CD4-positive, alpha-beta T cell (primary cell): Measurements from ENCODE around the gene SPRY4. TPM values are rescaled to one million over a fixed set of nuclear protein-coding genes. Genes with fewer than 3 reads are reported as not detected.

Experiments used
- ATAC-seq: fragments of 200-7000 bp; cut with Tn5 transposase; one replicate; pipeline ENCODE4 v1.10.0; 2022; ENCODE audit warnings: mild to moderate bottlenecking; ENCODE audit not compliant: poor library complexity
- CTCF ChIA-PET: fragments of 350-600 bp; sonication (Branson Sonifier 250); formaldehyde crosslinking; loops from one replicate; lab custom pipeline; 2021; ENCODE audit warnings: antibody characterized with exemption, inconsistent platforms; lab: Charles Lee
- POLR2A ChIA-PET: fragments of 350-600 bp; sonication (Branson Sonifier 250); formaldehyde crosslinking; loops from one replicate; lab custom pipeline; 2021; ENCODE audit warnings: antibody characterized with exemption, inconsistent platforms; lab: Charles Lee
- DNase-seq, 14 experiments: peaks; one replicate each; pipeline ENCODE4 v3.0.0-alpha.2; 2013 to 2020; ENCODE audit warnings: mixed read lengths in 2 of 14
- H3K27ac ChIP-seq, 2 donors: one replicate each; pipeline versions ENCODE4 v1.5.1 to v1.7.0; 2013; ENCODE audit warnings: low read length in 2 of 2, low read depth in 1 of 2, mild to moderate bottlenecking in 1 of 2
- H3K27me3 ChIP-seq, 2 experiments: 1 replicate in 1 of 2; 2 replicates in 1 of 2; pipeline versions ENCODE4 v1.6.1 to v1.7.0; 2013; ENCODE audit warnings: low read length in 2 of 2, control low read depth in 1 of 2, mild to moderate bottlenecking in 1 of 2, moderate library complexity in 1 of 2; ENCODE audit not compliant: insufficient read depth in 2 of 2, control insufficient read depth in 1 of 2
- H3K36me3 ChIP-seq: one replicate; pipeline ENCODE4 v1.6.1; 2013; ENCODE audit warnings: low read length, control low read depth; ENCODE audit not compliant: insufficient read depth
- H3K4me1 ChIP-seq: one replicate; pipeline ENCODE4 v1.6.1; 2013; ENCODE audit warnings: low read length, control low read depth; ENCODE audit not compliant: insufficient read depth
- H3K4me3 ChIP-seq: one replicate; pipeline ENCODE4 v1.5.1; 2013; ENCODE audit warnings: mild to moderate bottlenecking, low read length, moderate library complexity
- H3K9me3 ChIP-seq, 2 experiments: 1 replicate in 1 of 2; 2 replicates in 1 of 2; pipeline versions ENCODE4 v1.6.1 to v1.7.0; 2013; ENCODE audit warnings: low read length in 2 of 2, mild to moderate bottlenecking in 2 of 2, control low read depth in 1 of 2, moderate library complexity in 1 of 2; ENCODE audit not compliant: control insufficient read depth in 1 of 2, insufficient read depth in 1 of 2
- H3K27ac Mint-ChIP-seq: one replicate; pipeline ENCODE4 v1.8.0; 2020; ENCODE audit warnings: mixed read lengths
- H3K27me3 Mint-ChIP-seq: one replicate; pipeline ENCODE4 v1.8.0; 2021; ENCODE audit warnings: mixed read lengths
- H3K36me3 Mint-ChIP-seq: one replicate; pipeline ENCODE4 v1.8.0; 2021; ENCODE audit warnings: low read depth, mixed read lengths
- H3K4me1 Mint-ChIP-seq: one replicate; pipeline ENCODE4 v1.8.0; 2021; ENCODE audit warnings: low read depth, mixed read lengths
- H3K4me3 Mint-ChIP-seq: one replicate; pipeline ENCODE4 v1.8.0; 2020; ENCODE audit warnings: mild to moderate bottlenecking, mixed read lengths
- H3K9me3 Mint-ChIP-seq: one replicate; pipeline ENCODE4 v1.8.0; 2020; ENCODE audit warnings: mixed read lengths
- intact Hi-C, 2 experiments: fragments of 100-400 bp; cut with DNase I in 1 of 2; cut with micrococcal nuclease in 1 of 2; formaldehyde crosslinking; loops; one replicate each; pipeline versions ENCODE4 v1.15.1 to v1.9.0; 2023 to 2025; cut with DNase I, micrococcal nuclease
- total RNA-seq, 174 experiments: library from RNA in 2 of 174; stranded (reverse) in 2 of 174; gene quantifications; one replicate each; pipeline ENCODE4 v1.2.3 and lab custom pipeline; 2021 to 2026
- TF ChIP-seq, protein P1 (sequence below): fragments of 200-600 bp; IDR thresholded peaks from one replicate; pipeline ENCODE4 v1.8.0; 2022; ENCODE audit warnings: antibody characterized with exemption, mild to moderate bottlenecking

SPRY4 gene
- total RNA-seq, 2 experiments from 2014 or later = 0.16 to 0.34 TPM

DNA sequence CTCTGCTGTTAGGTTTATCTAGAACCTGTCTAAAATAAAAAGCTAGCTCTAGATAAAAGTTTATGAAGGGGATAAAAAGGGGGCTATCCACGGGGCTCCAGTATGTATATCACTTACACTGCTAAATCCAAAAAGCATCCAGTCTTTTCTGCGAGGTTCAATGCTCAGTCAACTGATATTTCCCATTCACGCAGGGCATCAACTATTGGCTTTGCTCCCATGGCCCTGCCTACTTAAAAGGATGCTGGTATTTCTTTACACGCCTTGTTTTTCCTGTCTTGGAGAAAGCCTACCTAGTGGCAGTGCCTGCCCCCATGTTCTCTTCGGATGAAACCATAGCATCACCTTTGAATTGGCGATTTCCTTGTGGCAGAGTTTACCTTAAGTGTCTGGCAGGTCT lies 8.1 kb downstream of the SPRY4 start:
- Histone ChIP-seq H3K4me3 (no peak overlapping the region), H3K4me1 (peaks cover 14% of the 10 kb centered on the region), H3K9me3 (peaks cover 0 to 8% of the 10 kb centered on the region in 2 experiments), H3K27ac (no peak overlapping the region), H3K36me3 (no peaks in the 10 kb centered on the region), H3K27me3 (peaks cover 8 to 16% of the 10 kb centered on the region in 2 experiments)
- H3K27me3 Mint-ChIP-seq = peaks cover 24% of the 10 kb centered on the region
- intact Hi-C loops = no loop called here
- POLR2A ChIA-PET = interaction anchor here (1.2 kb wide), 1 partner anchor 8 kb away, joined by 7 read pairs; the partner anchor contains the start of gene SPRY4
- ATAC-seq = no peak
- no peaks in the 10 kb centered on the region for H3K9me3 Mint-ChIP-seq
- H3K4me1 Mint-ChIP-seq = peaks cover 34% of the 10 kb centered on the region
- TF ChIP-seq, protein P1, sequence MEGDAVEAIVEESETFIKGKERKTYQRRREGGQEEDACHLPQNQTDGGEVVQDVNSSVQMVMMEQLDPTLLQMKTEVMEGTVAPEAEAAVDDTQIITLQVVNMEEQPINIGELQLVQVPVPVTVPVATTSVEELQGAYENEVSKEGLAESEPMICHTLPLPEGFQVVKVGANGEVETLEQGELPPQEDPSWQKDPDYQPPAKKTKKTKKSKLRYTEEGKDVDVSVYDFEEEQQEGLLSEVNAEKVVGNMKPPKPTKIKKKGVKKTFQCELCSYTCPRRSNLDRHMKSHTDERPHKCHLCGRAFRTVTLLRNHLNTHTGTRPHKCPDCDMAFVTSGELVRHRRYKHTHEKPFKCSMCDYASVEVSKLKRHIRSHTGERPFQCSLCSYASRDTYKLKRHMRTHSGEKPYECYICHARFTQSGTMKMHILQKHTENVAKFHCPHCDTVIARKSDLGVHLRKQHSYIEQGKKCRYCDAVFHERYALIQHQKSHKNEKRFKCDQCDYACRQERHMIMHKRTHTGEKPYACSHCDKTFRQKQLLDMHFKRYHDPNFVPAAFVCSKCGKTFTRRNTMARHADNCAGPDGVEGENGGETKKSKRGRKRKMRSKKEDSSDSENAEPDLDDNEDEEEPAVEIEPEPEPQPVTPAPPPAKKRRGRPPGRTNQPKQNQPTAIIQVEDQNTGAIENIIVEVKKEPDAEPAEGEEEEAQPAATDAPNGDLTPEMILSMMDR = no peak
- no peak for DNase-seq
- no peaks in the 10 kb centered on the region for H3K36me3 Mint-ChIP-seq
- CTCF ChIA-PET = no interaction called here
- H3K4me3 Mint-ChIP-seq = no peak overlapping the region
- no peak overlapping the region for H3K27ac Mint-ChIP-seq

GRCh38 chr5:142316051-142316450 lies 8.8 kb downstream of the SPRY4 start:
- no peak overlapping the region for H3K27ac ChIP-seq

DNA sequence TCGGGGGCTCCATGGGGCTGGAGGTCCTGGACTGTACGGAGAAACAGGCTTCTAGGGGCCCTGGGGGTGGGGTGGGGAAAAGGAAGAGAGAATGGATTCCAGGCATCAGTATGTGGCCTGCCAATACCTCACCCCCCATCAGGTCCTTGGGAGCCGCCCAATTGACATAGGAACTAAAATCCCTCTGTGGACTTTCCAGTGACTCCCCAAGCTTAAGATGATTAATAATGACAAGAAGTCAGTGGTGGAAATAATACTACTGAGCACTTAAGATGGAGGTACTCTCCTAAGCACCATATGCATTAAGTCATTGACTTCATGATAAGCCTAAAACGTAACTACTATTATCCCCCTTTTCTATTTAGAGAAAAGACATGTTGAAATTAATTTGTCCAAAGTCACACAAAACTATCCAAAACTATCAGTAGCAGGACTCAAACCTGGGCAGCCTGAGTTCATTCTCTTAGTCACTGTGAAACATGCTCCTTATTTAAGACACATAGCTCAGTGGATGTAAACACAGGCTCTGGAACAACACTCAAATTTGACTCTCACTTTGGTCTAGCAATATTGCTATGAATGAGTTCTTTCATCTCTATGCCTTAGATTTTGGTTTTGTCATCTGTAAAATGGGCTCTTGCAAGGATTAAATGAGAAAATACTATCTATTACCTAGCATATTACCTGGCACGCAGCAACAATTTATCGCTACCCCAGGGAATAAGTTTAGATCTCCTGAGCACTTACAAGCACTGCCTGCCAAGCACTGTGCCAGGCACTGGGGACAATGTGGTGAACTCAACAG lies 9.5 kb downstream of the SPRY4 start:
- intact Hi-C loops = no loop called here
- TF ChIP-seq, protein P1 = no peak
- peaks cover 22% of the 10 kb centered on the region for H3K4me1 Mint-ChIP-seq
- peaks cover 10% of the 10 kb centered on the region for H3K27me3 Mint-ChIP-seq
- Histone ChIP-seq H3K27me3 (peaks cover 0 to 7% of the 10 kb centered on the region in 2 experiments), H3K4me3 (no peak overlapping the region), H3K36me3 (no peaks in the 10 kb centered on the region), H3K27ac (no peak overlapping the region), H3K4me1 (peaks cover 14% of the 10 kb centered on the region), H3K9me3 (peaks cover 0 to 8% of the 10 kb centered on the region in 2 experiments)
- ATAC-seq (no peak), DNase-seq (no peak)
- H3K9me3 Mint-ChIP-seq = no peaks in the 10 kb centered on the region
- H3K27ac Mint-ChIP-seq = no peak overlapping the region
- ChIA-PET CTCF (no interaction called here), POLR2A (interaction anchor here (0.5 kb wide), 1 partner anchor 18 kb away, joined by 4 read pairs; no protein-coding TSS in a partner anchor)
- H3K4me3 Mint-ChIP-seq = no peak overlapping the region
- no peaks in the 10 kb centered on the region for H3K36me3 Mint-ChIP-seq

More at GRCh38 chr5:142316051-142316450, 8.8 kb downstream of the SPRY4 start:
- CTCF ChIA-PET = no interaction called here
- no peaks in the 10 kb centered on the region for H3K9me3 Mint-ChIP-seq
- H3K27me3 Mint-ChIP-seq = peaks cover 17% of the 10 kb centered on the region
- no peak overlapping the region for H3K4me3 ChIP-seq
- H3K36me3 Mint-ChIP-seq = no peaks in the 10 kb centered on the region
- peaks cover 2 to 12% of the 10 kb centered on the region in 2 experiments for H3K27me3 ChIP-seq
- H3K36me3 ChIP-seq = no peaks in the 10 kb centered on the region
- POLR2A ChIA-PET = interaction anchor here (0.6 to 1.2 kb wide), 2 partner anchors 9 to 699 kb away, joined by 4 to 7 read pairs; partner anchors contain the start of gene SPRY4
- DNase-seq = peak in 4 of 14 experiments; percentile 18 to 51 (median 50)
- H3K4me1 Mint-ChIP-seq = peaks cover 29% of the 10 kb centered on the region
- TF ChIP-seq, protein P1 = no peak
- H3K9me3 ChIP-seq = peaks cover 0 to 8% of the 10 kb centered on the region in 2 experiments
- no peak overlapping the region for H3K27ac Mint-ChIP-seq
- ATAC-seq = peak; percentile 78
- peak overlapping the region; percentile 0 for H3K4me3 Mint-ChIP-seq
- intact Hi-C loops = no loop called here
- peaks cover 14% of the 10 kb centered on the region for H3K4me1 ChIP-seq
